Right renal pelvis (tissue), 4 donors: ENCODE results near the gene POLE2. TPM values are rescaled to one million over a fixed set of nuclear protein-coding genes. Genes with fewer than 3 reads are reported as not detected.
"Not testable (repeated sequence)": the region's sequence is repeated elsewhere in the genome, so short reads cannot be mapped to it uniquely, and the experiment has no call there.

ENCODE experiments used
- DNase-seq, 4 donors: peaks; one replicate each; pipeline ENCODE4 v3.0.0-alpha.2; 2013; ENCODE audit warnings: low read depth in 4 of 4, low spot score in 3 of 4, missing footprints in 1 of 4
- polyA plus RNA-seq, 4 donors: library from polyadenylated mRNA; unstranded; fragments of 120-200 nt; gene quantifications; one replicate each; pipeline ENCODE4 v1.2.1, GENCODE V29; 2013; ENCODE audit not compliant: insufficient read length in 4 of 4

The POLE2 gene
- polyA plus RNA-seq, 4 donors: 12.9 to 19.4 (median 15.2) TPM

DNA sequence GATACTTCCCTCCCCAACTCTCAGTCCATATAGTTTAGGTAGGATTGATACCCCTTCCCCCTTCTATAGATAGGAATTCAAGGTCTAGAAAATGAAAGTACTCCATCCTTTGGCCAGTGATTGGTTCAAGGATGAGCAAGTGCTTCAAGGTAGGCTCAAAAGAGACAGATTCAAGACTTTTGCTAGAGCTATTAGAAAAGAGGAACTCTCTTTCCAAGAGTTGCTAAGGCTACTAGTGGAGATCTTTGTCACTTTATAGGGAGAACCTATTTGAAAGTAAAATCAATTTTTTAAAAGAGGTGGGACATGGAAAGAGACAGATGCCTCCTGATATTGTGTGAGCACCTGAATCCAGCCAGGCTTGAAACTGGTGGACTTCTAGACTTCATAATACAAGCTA is 17.5 kb downstream of the POLE2 start:
- DNase-seq: no peak

GRCh38 chr14:49659526-49660455 is 28.2 kb downstream of the POLE2 start:
- DNase-seq: no peak

GRCh38 chr14:49657500-49657899 is 30.5 kb downstream of the POLE2 start:
- DNase-seq: not testable (repeated sequence)

- no peak for DNase-seq
These were observed 33.5 kb downstream of the POLE2 start for GRCh38 chr14:49654511-49654910.

DNA sequence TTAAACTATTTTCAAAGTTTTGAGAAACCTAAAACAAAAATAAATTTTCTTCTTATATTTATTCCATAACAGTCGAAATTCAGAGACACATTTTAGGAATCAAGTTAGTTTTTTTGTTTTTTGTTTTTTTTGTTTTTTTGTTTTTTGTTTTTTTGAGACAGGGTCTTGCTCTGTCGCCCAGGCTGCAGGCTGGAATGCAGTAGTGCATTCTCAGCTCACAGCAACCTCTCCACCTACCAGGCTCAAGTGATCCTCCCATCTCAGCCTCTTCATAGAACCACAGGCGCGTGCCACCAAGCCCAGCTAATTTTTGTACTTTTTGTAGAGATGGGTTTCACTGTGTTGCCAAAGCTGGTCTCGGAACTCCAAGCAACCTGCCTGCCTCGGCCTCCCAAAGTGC is 34.5 kb downstream of the POLE2 start:
- no peak for DNase-seq

DNA sequence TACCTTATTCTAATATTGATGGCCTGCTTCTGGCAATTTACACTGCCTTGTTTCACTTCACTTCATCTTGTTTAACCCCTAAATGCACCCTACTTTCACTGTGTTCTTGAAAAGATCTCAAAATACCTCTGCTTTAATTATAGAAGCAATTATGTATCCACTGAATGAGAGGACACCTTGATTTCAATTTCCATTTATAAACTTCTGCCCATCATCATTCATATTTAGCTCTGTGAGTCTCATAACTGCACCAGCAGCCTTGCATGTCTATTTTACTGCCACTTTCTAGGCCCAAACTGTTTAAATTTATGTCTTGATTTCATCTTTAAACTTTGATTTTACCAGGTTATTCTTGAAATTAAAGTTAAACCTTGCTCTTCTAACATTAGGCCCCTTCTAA is 45.9 kb downstream of the POLE2 start:
- DNase-seq: no peak

GRCh38 chr14:49641697-49642129 is 46.3 kb downstream of the POLE2 start:
- no peak for DNase-seq

- no peak for DNase-seq
These were observed 47.2 kb downstream of the POLE2 start for GRCh38 chr14:49640540-49641417.

DNA sequence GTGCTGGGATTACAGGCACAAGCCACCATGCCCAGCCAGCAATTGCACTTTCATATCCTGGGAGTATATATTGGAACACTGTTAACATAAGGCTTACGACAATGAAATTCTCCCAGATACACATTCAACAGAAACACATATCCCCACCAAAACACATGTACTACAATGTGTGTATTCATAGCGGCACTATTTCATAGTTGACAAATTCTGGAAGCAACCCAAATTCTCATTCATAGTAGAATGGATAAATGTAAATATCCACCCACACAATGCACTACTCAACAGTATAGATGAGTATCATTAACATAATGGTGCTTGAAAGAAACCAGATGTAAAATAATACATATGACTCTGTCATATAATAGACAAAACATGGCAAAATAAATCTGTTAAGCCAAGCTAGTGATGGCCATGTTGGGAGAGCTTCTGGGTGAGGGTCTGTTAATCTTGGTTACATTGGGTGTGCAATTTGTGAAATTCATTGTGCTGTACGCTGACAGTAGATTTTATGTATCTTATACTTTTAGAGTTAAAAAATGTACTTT is 50.4 kb downstream of the POLE2 start:
- DNase-seq: no peak

DNA sequence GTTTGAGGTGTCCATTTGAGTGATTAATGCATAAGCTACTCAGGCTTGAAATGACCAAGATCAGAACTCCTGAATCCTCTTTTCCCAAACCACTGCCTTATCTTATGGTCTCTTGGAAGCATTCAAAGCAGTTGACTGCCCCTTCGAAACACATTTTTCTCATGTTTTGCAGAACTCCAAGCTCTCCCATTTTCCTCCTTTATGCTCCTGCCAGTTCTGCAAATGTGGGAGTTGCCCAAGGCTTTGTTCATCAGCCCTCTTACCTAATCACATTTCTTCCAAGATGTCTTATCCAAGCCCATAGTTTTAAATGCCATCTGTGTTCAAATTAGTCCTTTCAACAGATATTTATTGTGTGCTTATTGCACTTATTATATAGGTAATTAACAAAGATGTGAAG is 51.1 kb downstream of the POLE2 start:
- DNase-seq: no peak

DNA sequence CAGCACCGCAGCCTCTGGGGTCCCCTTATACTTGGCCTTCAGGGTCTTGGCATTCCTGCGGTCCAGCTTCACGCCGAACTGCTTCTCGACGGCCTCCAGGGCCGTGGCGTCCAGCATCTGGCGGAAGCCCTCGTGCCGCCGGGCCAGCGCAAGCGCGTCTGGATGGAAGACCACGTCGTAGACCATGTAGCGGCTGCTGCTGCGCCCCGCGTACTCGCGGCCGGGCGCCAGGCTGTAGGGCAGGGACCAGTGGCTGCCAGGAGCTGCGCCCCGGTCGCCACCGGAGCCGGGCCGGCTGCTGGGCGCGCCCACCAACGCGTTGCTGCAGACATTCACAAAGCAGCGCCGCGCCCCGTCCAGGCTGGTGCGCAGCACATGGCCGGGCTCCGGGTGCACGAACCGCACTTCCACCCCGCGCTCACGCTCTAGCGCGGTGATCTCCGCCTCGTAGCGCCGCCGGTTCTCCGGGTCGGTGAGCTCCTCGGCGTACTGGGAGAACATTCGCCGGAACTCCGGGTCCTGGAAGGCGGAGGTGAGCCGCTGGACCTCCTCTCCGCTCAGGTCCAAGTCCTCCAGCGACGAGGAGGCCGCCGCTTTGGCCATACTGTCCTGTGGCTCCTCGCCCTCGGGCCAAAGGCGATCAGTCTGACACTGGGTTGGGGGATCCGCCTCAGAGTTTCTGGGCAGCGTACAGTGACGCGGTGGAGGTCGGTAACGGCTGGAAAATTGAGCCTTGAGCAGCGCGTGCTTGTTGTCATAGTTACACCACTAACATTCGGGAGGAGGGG is 53.3 kb downstream of the POLE2 start, which contains the start of gene DNAAF2:
Gene DNAAF2 (minus strand): TSS at position 698 of the 788 bp plus-strand sequence. CDS start 95 bp downstream, at position 603.
- DNase-seq: peak; percentile 61 to 74 (median 70)

DNA sequence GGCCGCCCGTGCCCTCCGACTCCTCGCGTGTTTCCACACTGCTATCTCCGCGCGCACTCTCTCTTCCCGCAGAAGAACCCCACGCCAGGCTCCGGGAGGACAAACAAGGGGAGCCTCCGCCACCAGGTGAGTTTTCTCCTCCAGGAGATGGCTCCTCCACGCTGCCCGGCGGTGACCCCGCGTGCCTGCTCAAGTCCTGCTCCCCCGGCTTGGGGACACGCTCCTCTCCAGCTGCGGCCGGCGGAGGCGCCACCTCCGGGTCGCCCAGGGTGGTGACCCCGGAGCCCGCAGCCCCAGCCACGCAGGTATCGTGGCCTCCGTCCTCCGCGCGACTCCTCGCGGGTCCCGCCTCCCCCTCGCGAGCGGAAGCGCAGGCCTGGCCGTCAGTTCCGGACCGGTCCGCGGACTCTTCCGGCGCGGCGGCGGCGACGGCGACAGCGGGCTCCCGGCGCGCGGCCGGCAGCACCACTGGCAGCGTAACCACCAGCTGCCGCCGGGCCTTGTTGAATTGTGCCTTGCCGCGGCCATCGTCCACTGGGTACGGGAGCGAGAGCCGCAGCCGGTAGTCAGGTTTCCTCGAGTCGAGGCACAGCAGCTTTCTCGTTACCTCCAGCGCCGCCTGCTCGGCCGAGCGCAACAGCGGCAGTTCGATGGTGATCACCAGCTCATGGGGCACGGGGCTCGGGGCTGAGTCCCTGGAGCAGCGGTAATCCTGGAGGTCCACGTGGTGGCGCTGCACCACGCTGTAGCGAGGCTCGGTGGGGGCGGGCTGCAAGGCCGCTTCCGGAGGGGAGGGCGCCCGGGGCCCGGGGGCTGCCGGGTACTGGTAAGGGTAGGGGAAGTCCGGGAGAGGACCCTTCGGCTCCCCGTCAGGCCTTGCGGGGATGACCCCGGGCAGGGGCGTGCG is 54.1 kb downstream of the POLE2 start:
- peak; percentile 90 to 93 (median 91) for DNase-seq

- no peak for DNase-seq
These were observed 63.8 kb downstream of the POLE2 start for GRCh38 chr14:49623941-49624839.

- no peak for DNase-seq
These were observed 64.6 kb downstream of the POLE2 start for GRCh38 chr14:49623387-49623786.

DNA sequence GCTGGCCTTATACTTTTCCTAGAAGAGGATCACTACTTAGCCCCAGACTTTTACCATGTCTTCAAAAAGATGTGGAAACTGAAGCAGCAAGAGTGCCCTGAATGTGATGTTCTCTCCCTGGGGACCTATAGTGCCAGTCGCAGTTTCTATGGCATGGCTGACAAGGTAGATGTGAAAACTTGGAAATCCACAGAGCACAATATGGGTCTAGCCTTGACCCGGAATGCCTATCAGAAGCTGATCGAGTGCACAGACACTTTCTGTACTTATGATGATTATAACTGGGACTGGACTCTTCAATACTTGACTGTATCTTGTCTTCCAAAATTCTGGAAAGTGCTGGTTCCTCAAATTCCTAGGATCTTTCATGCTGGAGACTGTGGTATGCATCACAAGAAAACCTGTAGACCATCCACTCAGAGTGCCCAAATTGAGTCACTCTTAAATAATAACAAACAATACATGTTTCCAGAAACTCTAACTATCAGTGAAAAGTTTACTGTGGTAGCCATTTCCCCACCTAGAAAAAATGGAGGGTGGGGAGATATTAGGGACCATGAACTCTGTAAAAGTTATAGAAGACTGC is 65.9 kb downstream of the POLE2 start:
- DNase-seq: no peak

- no peak for DNase-seq
These were observed 66.7 kb downstream of the POLE2 start for GRCh38 chr14:49621114-49621881.
